ENCODE data around the gene CNNM2.
"Not testable (repeated sequence)": the region's sequence is repeated elsewhere in the genome, so short reads cannot be mapped to it uniquely, and the experiment has no call there.

CNNM2 gene

DNA sequence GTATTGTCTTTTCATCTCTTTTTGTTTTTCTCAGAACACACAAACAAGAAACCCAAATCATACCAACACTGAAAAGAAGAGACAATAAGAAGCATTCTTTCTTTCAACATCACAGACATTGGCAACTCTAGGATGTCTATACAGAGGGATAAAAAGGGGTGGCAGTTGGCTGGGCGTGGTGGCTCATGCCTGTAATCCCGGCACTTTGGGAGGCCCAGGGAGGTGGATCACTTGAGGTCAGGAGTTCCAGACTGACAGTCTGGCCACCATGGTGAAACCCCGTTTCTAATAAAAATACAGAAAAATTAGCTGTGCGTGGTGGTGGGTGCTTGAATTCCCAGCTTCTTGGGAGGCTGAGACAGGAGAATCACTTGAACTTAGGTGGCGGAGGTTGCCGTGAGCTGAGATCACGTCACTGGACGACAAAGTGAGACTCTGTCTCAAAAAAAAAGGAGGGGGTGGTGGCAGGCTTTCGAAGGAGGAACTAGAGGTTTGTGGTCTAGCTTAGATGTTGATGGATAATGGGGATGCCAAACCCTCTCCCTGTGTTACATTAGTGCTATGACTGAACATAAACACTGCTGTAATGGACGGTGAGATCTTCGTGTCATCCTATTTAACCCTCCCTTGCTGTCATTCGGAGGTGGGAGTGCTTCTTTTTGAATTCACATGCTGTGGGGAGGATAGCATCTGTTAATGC, 9.4 kb downstream of the CNNM2 start:
- Histone ChIP-seq H3K9me2 (replicated peaks; ENCODE audit: insufficient read depth, low read length) (no peaks in the 10 kb centered on the region), H3K27ac (ENCODE audit: low read depth, low read length) (no peak overlapping the region), H3K9me3 (ENCODE audit: insufficient read depth, low read length) (no peaks in the 10 kb centered on the region), H3K27me3 (ENCODE audit: low read length) (no peaks in the 10 kb centered on the region), H3K36me3 (ENCODE audit: low read length) (no peaks in the 10 kb centered on the region), H3K4me2 (ENCODE audit: low read depth, low read length, poor library complexity, severe bottlenecking) (no peak overlapping the region), H3K9ac (ENCODE audit: low read length) (no peak overlapping the region), H4K20me1 (ENCODE audit: low read depth, low read length) (no peaks in the 10 kb centered on the region), H3K79me2 (ENCODE audit: insufficient read depth, low read length) (no peaks in the 10 kb centered on the region), H2AFZ (ENCODE audit: low read depth, low read length, severe bottlenecking) (no peak overlapping the region), H3F3A (ENCODE audit: insufficient read depth) (no peaks in the 10 kb centered on the region), H3K4me3 (ENCODE audit: insufficient read depth, low read length, poor library complexity, severe bottlenecking) (no peak overlapping the region)
- TF ChIP-seq, protein P1, sequence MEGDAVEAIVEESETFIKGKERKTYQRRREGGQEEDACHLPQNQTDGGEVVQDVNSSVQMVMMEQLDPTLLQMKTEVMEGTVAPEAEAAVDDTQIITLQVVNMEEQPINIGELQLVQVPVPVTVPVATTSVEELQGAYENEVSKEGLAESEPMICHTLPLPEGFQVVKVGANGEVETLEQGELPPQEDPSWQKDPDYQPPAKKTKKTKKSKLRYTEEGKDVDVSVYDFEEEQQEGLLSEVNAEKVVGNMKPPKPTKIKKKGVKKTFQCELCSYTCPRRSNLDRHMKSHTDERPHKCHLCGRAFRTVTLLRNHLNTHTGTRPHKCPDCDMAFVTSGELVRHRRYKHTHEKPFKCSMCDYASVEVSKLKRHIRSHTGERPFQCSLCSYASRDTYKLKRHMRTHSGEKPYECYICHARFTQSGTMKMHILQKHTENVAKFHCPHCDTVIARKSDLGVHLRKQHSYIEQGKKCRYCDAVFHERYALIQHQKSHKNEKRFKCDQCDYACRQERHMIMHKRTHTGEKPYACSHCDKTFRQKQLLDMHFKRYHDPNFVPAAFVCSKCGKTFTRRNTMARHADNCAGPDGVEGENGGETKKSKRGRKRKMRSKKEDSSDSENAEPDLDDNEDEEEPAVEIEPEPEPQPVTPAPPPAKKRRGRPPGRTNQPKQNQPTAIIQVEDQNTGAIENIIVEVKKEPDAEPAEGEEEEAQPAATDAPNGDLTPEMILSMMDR (IDR thresholded peaks at IDR 0.05; ENCODE audit: insufficient read depth, low read length, poor library complexity, severe bottlenecking): no peak
- no peak for TF ChIP-seq EZH2phosphoT487 (conservative IDR thresholded peaks at IDR 0.05; ENCODE audit: low read length)

DNA sequence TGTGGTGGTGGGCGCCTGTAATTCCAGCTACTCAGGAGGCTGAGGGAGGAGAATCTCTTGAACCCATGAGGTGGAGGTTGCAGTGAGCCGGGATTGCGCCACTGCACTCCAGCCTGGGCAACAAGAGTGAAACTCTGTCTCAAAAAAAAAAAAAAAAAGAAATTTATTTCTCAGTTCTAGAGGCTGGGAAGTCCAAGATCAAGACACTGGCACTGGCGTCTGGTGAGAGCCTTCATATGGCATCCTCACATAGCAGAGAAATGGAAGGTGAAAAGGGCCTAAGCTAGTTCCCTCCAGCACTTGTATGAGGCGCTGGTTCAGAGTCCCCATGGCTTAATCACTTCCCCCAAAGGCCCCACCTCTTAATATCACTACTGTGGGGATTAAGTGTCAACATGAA, 10.3 kb downstream of the CNNM2 start:
- H2AFZ ChIP-seq (ENCODE audit: low read depth, low read length, severe bottlenecking); H4K20me1 ChIP-seq (ENCODE audit: low read depth, low read length); H3K9ac ChIP-seq (ENCODE audit: low read length); H3K79me2 ChIP-seq (ENCODE audit: insufficient read depth, low read length); H3K27ac ChIP-seq (ENCODE audit: low read depth, low read length); H3K4me3 ChIP-seq (ENCODE audit: insufficient read depth, low read length, poor library complexity, severe bottlenecking); H3K27me3 ChIP-seq (ENCODE audit: low read length); H3K36me3 ChIP-seq (ENCODE audit: low read length); H3K4me2 ChIP-seq (ENCODE audit: low read depth, low read length, poor library complexity, severe bottlenecking); H3K9me2 ChIP-seq (replicated peaks; ENCODE audit: insufficient read depth, low read length); H3K9me3 ChIP-seq (ENCODE audit: insufficient read depth, low read length); H3F3A ChIP-seq (ENCODE audit: insufficient read depth): not testable (repeated sequence)

DNA sequence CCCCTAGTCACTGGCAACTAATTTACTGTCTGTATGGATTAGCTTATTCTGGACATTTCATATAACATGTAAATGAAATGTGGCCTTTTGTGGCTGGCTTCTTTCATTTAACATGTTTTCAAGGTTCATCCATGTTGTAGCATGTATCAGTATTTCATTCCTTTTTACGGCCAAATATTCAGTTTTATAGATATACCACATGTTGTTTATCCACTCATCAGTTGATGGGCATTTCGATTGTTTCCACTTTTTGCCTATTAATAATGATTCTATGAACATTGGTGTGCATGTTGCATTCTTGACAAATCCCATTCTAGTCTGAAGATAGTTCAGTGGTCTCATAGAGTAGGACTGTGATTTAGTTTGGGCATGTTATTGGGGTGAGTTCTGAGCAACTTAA, 12.6 kb downstream of the CNNM2 start:
- H4K20me1 ChIP-seq (ENCODE audit: low read depth, low read length): no peaks in the 10 kb centered on the region
- TF ChIP-seq, protein P1 (IDR thresholded peaks at IDR 0.05; ENCODE audit: insufficient read depth, low read length, poor library complexity, severe bottlenecking): no peak
- TF ChIP-seq EZH2phosphoT487 (conservative IDR thresholded peaks at IDR 0.05; ENCODE audit: low read length): no peak
- no peak overlapping the region for H3K9ac ChIP-seq (ENCODE audit: low read length)
- no peaks in the 10 kb centered on the region for H3K9me2 ChIP-seq (replicated peaks; ENCODE audit: insufficient read depth, low read length)
- no peaks in the 10 kb centered on the region for H3K36me3 ChIP-seq (ENCODE audit: low read length)
- H3K27ac ChIP-seq (ENCODE audit: low read depth, low read length): no peak overlapping the region
- no peaks in the 10 kb centered on the region for H3K9me3 ChIP-seq (ENCODE audit: insufficient read depth, low read length)
- H3F3A ChIP-seq (ENCODE audit: insufficient read depth): no peaks in the 10 kb centered on the region
- no peak overlapping the region for H2AFZ ChIP-seq (ENCODE audit: low read depth, low read length, severe bottlenecking)
- no peaks in the 10 kb centered on the region for H3K79me2 ChIP-seq (ENCODE audit: insufficient read depth, low read length)
- H3K27me3 ChIP-seq (ENCODE audit: low read length): no peaks in the 10 kb centered on the region
- no peak overlapping the region for H3K4me2 ChIP-seq (ENCODE audit: low read depth, low read length, poor library complexity, severe bottlenecking)
- no peak overlapping the region for H3K4me3 ChIP-seq (ENCODE audit: insufficient read depth, low read length, poor library complexity, severe bottlenecking)

DNA sequence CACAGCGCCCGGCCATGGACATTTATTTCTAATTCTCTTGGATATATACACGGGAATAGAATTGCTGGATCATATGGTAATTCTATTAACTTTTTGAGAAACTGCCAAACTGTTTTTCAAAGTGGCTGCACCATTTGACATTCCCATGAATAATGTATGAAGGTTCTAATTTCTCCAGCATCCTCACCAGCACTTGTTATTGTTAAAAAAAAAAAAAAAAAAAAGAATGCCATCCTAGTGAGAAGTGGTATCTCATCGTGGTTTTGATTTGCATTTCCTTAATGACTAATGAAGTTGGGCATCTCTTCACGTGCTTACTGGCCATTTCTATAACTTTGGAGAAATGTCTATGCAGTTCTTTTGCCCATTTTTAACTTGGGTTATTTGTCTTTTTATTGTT, 13.5 kb downstream of the CNNM2 start:
- TF ChIP-seq EZH2phosphoT487 (conservative IDR thresholded peaks at IDR 0.05; ENCODE audit: low read length): no peak
- TF ChIP-seq, protein P1 (IDR thresholded peaks at IDR 0.05; ENCODE audit: insufficient read depth, low read length, poor library complexity, severe bottlenecking): no peak
- no peaks in the 10 kb centered on the region for H4K20me1 ChIP-seq (ENCODE audit: low read depth, low read length)
- H3K4me3 ChIP-seq (ENCODE audit: insufficient read depth, low read length, poor library complexity, severe bottlenecking): no peak overlapping the region
- no peaks in the 10 kb centered on the region for H3K9me2 ChIP-seq (replicated peaks; ENCODE audit: insufficient read depth, low read length)
- no peaks in the 10 kb centered on the region for H3K36me3 ChIP-seq (ENCODE audit: low read length)
- H3K9ac ChIP-seq (ENCODE audit: low read length): no peak overlapping the region
- H3K9me3 ChIP-seq (ENCODE audit: insufficient read depth, low read length): no peaks in the 10 kb centered on the region
- no peak overlapping the region for H3K4me2 ChIP-seq (ENCODE audit: low read depth, low read length, poor library complexity, severe bottlenecking)
- no peaks in the 10 kb centered on the region for H3K79me2 ChIP-seq (ENCODE audit: insufficient read depth, low read length)
- no peak overlapping the region for H2AFZ ChIP-seq (ENCODE audit: low read depth, low read length, severe bottlenecking)
- no peaks in the 10 kb centered on the region for H3K27me3 ChIP-seq (ENCODE audit: low read length)
- no peak overlapping the region for H3K27ac ChIP-seq (ENCODE audit: low read depth, low read length)
- no peaks in the 10 kb centered on the region for H3F3A ChIP-seq (ENCODE audit: insufficient read depth)

Measured in SU-DHL-6 (cell line).